Activated naive CD4-positive, alpha-beta T cell treated with anti-CD3 and anti-CD28 coated beads, Interleukin-2, amount 50 U/mL, for 24 hours (primary cell): ENCODE results near the gene ANKRD37.

Experiments used
- H3K27ac Mint-ChIP-seq: one replicate; pipeline ENCODE4 v1.8.0; 2021; ENCODE audit warnings: mild to moderate bottlenecking, mixed read lengths
- H3K27me3 Mint-ChIP-seq: one replicate; pipeline ENCODE4 v1.8.0; 2021; ENCODE audit warnings: mixed read lengths
- H3K36me3 Mint-ChIP-seq: one replicate; pipeline ENCODE4 v1.8.0; 2021; ENCODE audit warnings: mixed read lengths
- H3K4me1 Mint-ChIP-seq: one replicate; pipeline ENCODE4 v1.8.0; 2021; ENCODE audit warnings: mixed read lengths
- H3K4me3 Mint-ChIP-seq: one replicate; pipeline ENCODE4 v1.8.0; 2021; ENCODE audit warnings: mild to moderate bottlenecking, mixed read lengths
- H3K9me3 Mint-ChIP-seq: one replicate; pipeline ENCODE4 v1.8.0; 2021; ENCODE audit warnings: mixed read lengths

The ANKRD37 gene

GRCh38 chr4:185370268-185370949, 26.2 kb upstream of the ANKRD37 start:
- no peaks in the 10 kb centered on the region for H3K9me3 Mint-ChIP-seq
- no peaks in the 10 kb centered on the region for H3K27me3 Mint-ChIP-seq
- H3K36me3 Mint-ChIP-seq, result no peaks in the 10 kb centered on the region
- H3K4me1 Mint-ChIP-seq, result no peaks in the 10 kb centered on the region
- H3K4me3 Mint-ChIP-seq, result no peak overlapping the region
- H3K27ac Mint-ChIP-seq, result no peak overlapping the region

- H3K9me3 Mint-ChIP-seq, result no peaks in the 10 kb centered on the region
- H3K27ac Mint-ChIP-seq, result no peak overlapping the region
- H3K4me1 Mint-ChIP-seq, result no peaks in the 10 kb centered on the region
- H3K27me3 Mint-ChIP-seq, result no peaks in the 10 kb centered on the region
- no peaks in the 10 kb centered on the region for H3K36me3 Mint-ChIP-seq
- no peak overlapping the region for H3K4me3 Mint-ChIP-seq
Observed at GRCh38 chr4:185371702-185372101, 24.9 kb upstream of the ANKRD37 start.

GRCh38 chr4:185374027-185374426, 22.6 kb upstream of the ANKRD37 start:
- Mint-ChIP-seq H3K4me3 (no peak overlapping the region), H3K36me3 (peaks cover 4% of the 10 kb centered on the region), H3K4me1 (no peaks in the 10 kb centered on the region), H3K27me3 (no peaks in the 10 kb centered on the region), H3K27ac (no peak overlapping the region), H3K9me3 (no peaks in the 10 kb centered on the region)

- Mint-ChIP-seq H3K27ac (no peak overlapping the region), H3K27me3 (no peaks in the 10 kb centered on the region), H3K36me3 (peaks cover 4% of the 10 kb centered on the region), H3K4me1 (no peaks in the 10 kb centered on the region), H3K9me3 (no peaks in the 10 kb centered on the region), H3K4me3 (no peak overlapping the region)
Observed at GRCh38 chr4:185374573-185374972, 22.1 kb upstream of the ANKRD37 start.

- H3K4me3 Mint-ChIP-seq, result no peak overlapping the region
- no peaks in the 10 kb centered on the region for H3K4me1 Mint-ChIP-seq
- H3K9me3 Mint-ChIP-seq, result peaks cover 9% of the 10 kb centered on the region
- H3K27me3 Mint-ChIP-seq, result no peaks in the 10 kb centered on the region
- H3K36me3 Mint-ChIP-seq, result peaks cover 7% of the 10 kb centered on the region
- H3K27ac Mint-ChIP-seq, result no peak overlapping the region
Observed at GRCh38 chr4:185378264-185378663, 18.4 kb upstream of the ANKRD37 start.

- peaks cover 3% of the 10 kb centered on the region for H3K4me1 Mint-ChIP-seq
- peaks cover 9% of the 10 kb centered on the region for H3K9me3 Mint-ChIP-seq
Observed at GRCh38 chr4:185379326-185380295, 17.0 kb upstream of the ANKRD37 start.

GRCh38 chr4:185380320-185380719, 16.3 kb upstream of the ANKRD37 start:
- Mint-ChIP-seq H3K27ac (no peak overlapping the region), H3K27me3 (peaks cover 10% of the 10 kb centered on the region), H3K4me1 (peaks cover 10% of the 10 kb centered on the region)

More at GRCh38 chr4:185379326-185380295, 17.0 kb upstream of the ANKRD37 start:
- peaks cover 9% of the 10 kb centered on the region for H3K27me3 Mint-ChIP-seq
- H3K36me3 Mint-ChIP-seq, result peaks cover 7% of the 10 kb centered on the region
- H3K27ac Mint-ChIP-seq, result no peak overlapping the region
- H3K4me3 Mint-ChIP-seq, result no peak overlapping the region

GRCh38 chr4:185381288-185382196, 15.1 kb upstream of the ANKRD37 start:
- Mint-ChIP-seq H3K4me1 (peaks cover 14% of the 10 kb centered on the region), H3K27ac (no peak overlapping the region), H3K27me3 (peaks cover 15% of the 10 kb centered on the region), H3K36me3 (peaks cover 7% of the 10 kb centered on the region), H3K9me3 (peaks cover 9% of the 10 kb centered on the region), H3K4me3 (no peak overlapping the region)

More at GRCh38 chr4:185380320-185380719, 16.3 kb upstream of the ANKRD37 start:
- Mint-ChIP-seq H3K9me3 (peaks cover 9% of the 10 kb centered on the region), H3K4me3 (no peak overlapping the region), H3K36me3 (peaks cover 7% of the 10 kb centered on the region)

- peaks cover 14% of the 10 kb centered on the region for H3K4me1 Mint-ChIP-seq
- H3K27ac Mint-ChIP-seq, result no peak overlapping the region
- H3K4me3 Mint-ChIP-seq, result no peak overlapping the region
- peaks cover 9% of the 10 kb centered on the region for H3K9me3 Mint-ChIP-seq
- peaks cover 7% of the 10 kb centered on the region for H3K36me3 Mint-ChIP-seq
- H3K27me3 Mint-ChIP-seq, result peaks cover 15% of the 10 kb centered on the region
Observed at GRCh38 chr4:185382754-185383153, 13.9 kb upstream of the ANKRD37 start.

- peaks cover 15% of the 10 kb centered on the region for H3K27me3 Mint-ChIP-seq
- no peak overlapping the region for H3K27ac Mint-ChIP-seq
- H3K9me3 Mint-ChIP-seq, result peaks cover 9% of the 10 kb centered on the region
- H3K36me3 Mint-ChIP-seq, result peaks cover 5% of the 10 kb centered on the region
- no peak overlapping the region for H3K4me3 Mint-ChIP-seq
- peaks cover 14% of the 10 kb centered on the region for H3K4me1 Mint-ChIP-seq
Observed at GRCh38 chr4:185383451-185383850, 13.2 kb upstream of the ANKRD37 start.

GRCh38 chr4:185384061-185384460, 12.6 kb upstream of the ANKRD37 start:
- Mint-ChIP-seq H3K27ac (no peak overlapping the region), H3K27me3 (peaks cover 15% of the 10 kb centered on the region), H3K9me3 (peaks cover 9% of the 10 kb centered on the region), H3K4me1 (peaks cover 14% of the 10 kb centered on the region), H3K36me3 (peaks cover 3% of the 10 kb centered on the region), H3K4me3 (no peak overlapping the region)

GRCh38 chr4:185384930-185385331, 11.7 kb upstream of the ANKRD37 start:
- H3K9me3 Mint-ChIP-seq, result peaks cover 9% of the 10 kb centered on the region
- no peak overlapping the region for H3K27ac Mint-ChIP-seq
- no peak overlapping the region for H3K4me3 Mint-ChIP-seq
- peaks cover 3% of the 10 kb centered on the region for H3K36me3 Mint-ChIP-seq
- H3K27me3 Mint-ChIP-seq, result peaks cover 15% of the 10 kb centered on the region
- H3K4me1 Mint-ChIP-seq, result peaks cover 14% of the 10 kb centered on the region

GRCh38 chr4:185387957-185388356, 8.7 kb upstream of the ANKRD37 start:
- H3K27me3 Mint-ChIP-seq, result peaks cover 15% of the 10 kb centered on the region
- peaks cover 14% of the 10 kb centered on the region for H3K4me1 Mint-ChIP-seq
- no peak overlapping the region for H3K27ac Mint-ChIP-seq
- H3K36me3 Mint-ChIP-seq, result no peaks in the 10 kb centered on the region
- H3K4me3 Mint-ChIP-seq, result no peak overlapping the region
- no peaks in the 10 kb centered on the region for H3K9me3 Mint-ChIP-seq

GRCh38 chr4:185390941-185391340, 5.7 kb upstream of the ANKRD37 start:
- Mint-ChIP-seq H3K36me3 (peaks cover 2% of the 10 kb centered on the region), H3K4me1 (peaks cover 22% of the 10 kb centered on the region), H3K9me3 (no peaks in the 10 kb centered on the region), H3K4me3 (no peak overlapping the region), H3K27me3 (peaks cover under 1% of the 10 kb centered on the region), H3K27ac (no peak overlapping the region)

GRCh38 chr4:185392156-185392555, 4.5 kb upstream of the ANKRD37 start:
- H3K9me3 Mint-ChIP-seq, result no peaks in the 10 kb centered on the region

More at GRCh38 chr4:185392156-185392555, 4.5 kb upstream of the ANKRD37 start:
- Mint-ChIP-seq H3K27me3 (no peaks in the 10 kb centered on the region), H3K27ac (no peak overlapping the region), H3K4me1 (peaks cover 24% of the 10 kb centered on the region), H3K4me3 (no peak overlapping the region), H3K36me3 (peaks cover 2% of the 10 kb centered on the region)
